HL-60 (cell line): ENCODE results near the gene EMP1.

Source experiments
- DNase-seq, 2 experiments: peaks; one replicate each; pipeline ENCODE4 v3.0.0-alpha.2; 2010 to 2020; ENCODE audit warnings: low read depth in 1 of 2, low spot score in 1 of 2
- H3K27ac ChIP-seq: fragments of 250-450 bp; sonication (Bioruptor Pico); replicated peaks from 2 replicates; pipeline ENCODE4 v1.5.1; 2020; ENCODE audit warnings: mild to moderate bottlenecking, moderate library complexity
- H3K27me3 ChIP-seq: fragments of 250-450 bp; sonication (Bioruptor Pico); 2 replicates; pipeline ENCODE4 v1.5.1; 2021; ENCODE audit warnings: mild to moderate bottlenecking, moderate library complexity; ENCODE audit not compliant: insufficient read depth, poor library complexity, severe bottlenecking
- H3K4me3 ChIP-seq: replicated peaks from 2 replicates; pipeline ENCODE4 v1.5.1; 2011; ENCODE audit warnings: mild to moderate bottlenecking, control low read depth, low read length; ENCODE audit not compliant: insufficient read depth
- GABPA ChIP-seq: IDR thresholded peaks from 2 replicates; pipeline ENCODE4 v1.6.1; 2012; ENCODE audit warnings: low read depth
- POLR2AphosphoS5 ChIP-seq: IDR thresholded peaks from 2 replicates; pipeline ENCODE4 v1.6.1; 2012; ENCODE audit warnings: low read depth
- REST ChIP-seq: IDR thresholded peaks from 2 replicates; pipeline ENCODE4 v1.6.1; 2012; ENCODE audit warnings: low read depth; ENCODE audit not compliant: insufficient replicate concordance
- SPI1 ChIP-seq: IDR thresholded peaks from 2 replicates; pipeline ENCODE4 v1.6.1; 2012; ENCODE audit warnings: low read depth, mild to moderate bottlenecking, borderline replicate concordance
- TF ChIP-seq, protein P1 (sequence below): IDR thresholded peaks from one replicate; pipeline ENCODE4 v1.5.1; 2011; ENCODE audit warnings: low read length, control low read depth, inconsistent platforms; ENCODE audit not compliant: insufficient read depth

Gene EMP1

GRCh38 chr12:13208533-13209435 is 12.3 kb downstream of the EMP1 start:
- Histone ChIP-seq H3K27me3 (no peaks in the 10 kb centered on the region), H3K27ac (no peak overlapping the region), H3K4me3 (no peak overlapping the region)
- DNase-seq = peak in 1 of 2 experiments; percentile 35
- TF ChIP-seq, protein P1, sequence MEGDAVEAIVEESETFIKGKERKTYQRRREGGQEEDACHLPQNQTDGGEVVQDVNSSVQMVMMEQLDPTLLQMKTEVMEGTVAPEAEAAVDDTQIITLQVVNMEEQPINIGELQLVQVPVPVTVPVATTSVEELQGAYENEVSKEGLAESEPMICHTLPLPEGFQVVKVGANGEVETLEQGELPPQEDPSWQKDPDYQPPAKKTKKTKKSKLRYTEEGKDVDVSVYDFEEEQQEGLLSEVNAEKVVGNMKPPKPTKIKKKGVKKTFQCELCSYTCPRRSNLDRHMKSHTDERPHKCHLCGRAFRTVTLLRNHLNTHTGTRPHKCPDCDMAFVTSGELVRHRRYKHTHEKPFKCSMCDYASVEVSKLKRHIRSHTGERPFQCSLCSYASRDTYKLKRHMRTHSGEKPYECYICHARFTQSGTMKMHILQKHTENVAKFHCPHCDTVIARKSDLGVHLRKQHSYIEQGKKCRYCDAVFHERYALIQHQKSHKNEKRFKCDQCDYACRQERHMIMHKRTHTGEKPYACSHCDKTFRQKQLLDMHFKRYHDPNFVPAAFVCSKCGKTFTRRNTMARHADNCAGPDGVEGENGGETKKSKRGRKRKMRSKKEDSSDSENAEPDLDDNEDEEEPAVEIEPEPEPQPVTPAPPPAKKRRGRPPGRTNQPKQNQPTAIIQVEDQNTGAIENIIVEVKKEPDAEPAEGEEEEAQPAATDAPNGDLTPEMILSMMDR = peak; percentile 58
- TF ChIP-seq REST = no peak

DNA sequence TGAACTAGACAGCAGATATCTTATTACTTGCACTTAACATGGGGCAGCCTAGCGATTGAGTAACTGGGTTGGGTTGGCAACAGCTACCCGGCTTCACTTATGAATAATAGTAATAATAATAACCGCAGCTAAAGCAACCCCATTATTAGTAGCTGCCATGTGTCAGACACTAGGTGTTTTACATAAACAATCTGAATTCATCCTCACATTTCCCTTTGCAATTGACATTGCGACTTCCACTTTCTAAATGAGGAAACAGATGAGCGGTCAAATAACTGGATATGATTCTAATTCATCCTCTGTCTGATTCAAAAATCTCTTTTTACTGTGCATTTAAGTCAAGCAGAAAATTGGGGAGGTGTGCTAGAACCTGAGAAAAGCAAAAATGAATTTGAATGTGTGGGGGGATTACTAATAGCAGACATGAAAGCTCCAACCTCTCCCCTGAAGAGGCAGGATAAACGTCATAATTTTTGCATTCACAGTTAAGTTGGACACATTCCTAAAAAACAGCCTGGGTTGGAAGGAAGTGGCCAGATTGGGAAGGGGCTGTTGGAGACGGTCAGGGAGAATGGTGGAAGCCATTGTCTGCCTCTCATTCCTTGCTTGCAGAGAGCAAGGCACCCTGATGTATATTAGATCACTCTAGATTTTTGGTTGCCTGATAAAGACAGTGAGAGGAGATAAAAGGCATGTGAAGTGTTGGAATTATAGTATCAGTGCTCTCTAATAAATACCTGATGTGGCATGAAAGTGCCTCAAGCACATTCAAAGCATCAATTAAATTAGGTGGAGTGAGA is 13.1 kb downstream of the EMP1 start:
- Histone ChIP-seq H3K27ac (no peak overlapping the region), H3K4me3 (no peak overlapping the region), H3K27me3 (no peaks in the 10 kb centered on the region)
- TF ChIP-seq SPI1 = no peak
- TF ChIP-seq GABPA = no peak
- TF ChIP-seq POLR2AphosphoS5 = no peak
- TF ChIP-seq, protein P1 = no peak
- TF ChIP-seq REST = no peak
- DNase-seq = no peak

DNA sequence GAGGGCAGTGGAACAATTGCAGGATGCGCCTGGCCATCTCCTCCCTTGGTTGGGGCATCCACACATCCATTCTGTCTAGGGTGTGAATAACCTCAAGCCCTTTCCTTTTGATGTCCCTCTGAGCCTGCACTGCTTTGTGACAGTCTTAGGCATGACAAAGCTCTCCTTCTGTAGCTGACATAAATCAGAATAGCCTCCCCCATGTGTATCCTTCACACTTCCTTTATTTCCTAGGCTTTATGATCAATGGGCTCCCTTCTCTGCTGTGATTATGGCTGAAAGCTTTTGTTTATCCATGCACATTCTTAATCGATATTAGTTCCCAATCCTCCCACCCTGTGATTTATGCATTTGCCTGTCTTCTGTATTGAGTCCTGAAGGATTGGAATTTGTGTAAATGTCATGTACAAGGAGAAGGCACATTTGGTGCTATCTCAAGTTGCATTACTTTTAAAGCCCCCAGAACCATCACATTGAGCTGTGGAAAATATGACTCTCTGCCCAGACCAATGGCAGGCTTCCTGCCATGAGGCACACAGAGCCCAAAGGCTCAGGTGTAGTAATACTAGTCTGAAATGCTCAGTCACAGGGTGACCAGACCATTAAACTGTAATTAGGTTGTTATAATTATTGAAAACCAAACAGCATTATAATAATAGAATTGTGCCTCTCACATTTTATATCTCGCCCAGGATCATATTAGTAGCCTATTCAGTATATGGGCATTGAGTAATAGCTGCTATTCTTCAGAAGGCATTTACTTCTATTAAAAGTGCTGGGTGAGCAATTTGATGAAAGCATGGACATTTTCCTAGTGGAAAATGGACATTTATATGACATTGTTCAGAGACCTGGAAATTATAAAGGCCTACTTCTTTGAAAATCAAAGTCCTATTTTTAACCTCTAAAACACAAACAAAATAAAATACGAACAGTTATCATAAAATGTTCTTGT is 14.0 kb downstream of the EMP1 start:
- DNase-seq = no peak
- TF ChIP-seq SPI1 (no peak), GABPA (no peak), POLR2AphosphoS5 (no peak)
- Histone ChIP-seq H3K4me3 (no peak overlapping the region), H3K27me3 (no peaks in the 10 kb centered on the region), H3K27ac (no peak overlapping the region)
